ENCODE measurements around the gene SH2D3A. TPM values are rescaled to one million over a fixed set of nuclear protein-coding genes. Genes with fewer than 3 reads are reported as not detected.

Gene SH2D3A
- total and polyA plus RNA-seq, 7 experiments from 2014 or later = 27.9 to 64.7 (median 57.4) TPM

- Mint-ChIP-seq H3K9me3 (no peaks in the 10 kb centered on the region), H3K4me3 (peak overlapping the region; percentile 42 to 96 (median 74)), H3K27ac (peak overlapping the region in 2 of 9 donors; percentile 56 to 60), H3K36me3 (peaks cover 0 to 3% (median 0%) of the 10 kb centered on the region in 5 donors), H3K27me3 (peaks cover 0 to 3% (median 0%) of the 10 kb centered on the region in 5 donors), H3K4me1 (peaks cover 24 to 41% (median 37%) of the 10 kb centered on the region in 7 donors)
- H3K36me3 ChIP-seq (ENCODE audit: control insufficient read depth in 2 of 3, insufficient read depth in 3 of 3, low read length in 3 of 3) = peaks cover 0 to 10% (median 0%) of the 10 kb centered on the region in 3 experiments
- intact Hi-C loops (cut with micrococcal nuclease) = loop anchor here (1.0 to 10.0 kb wide), 16 partner anchors 13 to 1181 kb away; partner anchors contain the start of genes ALKBH7 (in 1 of the 2), ARHGEF18 (in 1 of the 2), HSD11B1L (in 1 of the 2) and MICOS13 (in 1 of the 2)
- POLR2A ChIA-PET = interaction anchor here (2.6 kb wide), 1 partner anchor 61 kb away, joined by 19 read pairs; no protein-coding TSS in a partner anchor
- H3K4me1 ChIP-seq (ENCODE audit: control insufficient read depth in 2 of 2, insufficient read depth in 2 of 2, low read length in 2 of 2) = peaks cover 31 to 32% of the 10 kb centered on the region in 2 donors
- no peaks in the 10 kb centered on the region for H3K27me3 ChIP-seq (ENCODE audit: control insufficient read depth in 2 of 2, insufficient read depth in 2 of 2, low read length in 2 of 2)
- H3K9me3 ChIP-seq (ENCODE audit: control insufficient read depth in 2 of 3, low read length in 3 of 3) = no peaks in the 10 kb centered on the region
- CTCF ChIA-PET = interaction anchor here (2.9 kb wide), 1 partner anchor 128 kb away, joined by 13 read pairs; no protein-coding TSS in a partner anchor
- ATAC-seq (no peak), DNase-seq (peak in 2 of 9 donors; percentile 29 to 57)
- H3K4me3 ChIP-seq (ENCODE audit: low read length) = peak overlapping the region; percentile 54
- peak overlapping the region; percentile 55 for H3K27ac ChIP-seq (ENCODE audit: low read depth, low read length)
These were observed 27.2 kb downstream of the SH2D3A start for GRCh38 chr19:6739883-6740588.

GRCh38 chr19:6739390-6739882 is 27.8 kb downstream of the SH2D3A start, which contains the start of gene TRIP10:
Gene TRIP10, plus strand, starts transcription at chr19:6739680. Its CDS starts 82 bp downstream, at chr19:6739762.
- peak within 1 kb of the TSS; percentile 71 for H3K4me3 ChIP-seq (ENCODE audit: low read length)
- H3K9me3 ChIP-seq (ENCODE audit: control insufficient read depth in 2 of 3, low read length in 3 of 3) = no peaks in the 10 kb centered on the region
- no peaks in the 10 kb centered on the region for H3K27me3 ChIP-seq (ENCODE audit: control insufficient read depth in 2 of 2, insufficient read depth in 2 of 2, low read length in 2 of 2)
- peaks cover 0 to 7% (median 0%) of the 10 kb centered on the region in 3 experiments for H3K36me3 ChIP-seq (ENCODE audit: control insufficient read depth in 2 of 3, insufficient read depth in 3 of 3, low read length in 3 of 3)
- peaks cover 24 to 41% (median 37%) of the 10 kb centered on the region in 7 donors for H3K4me1 Mint-ChIP-seq
- CTCF ChIA-PET = interaction anchor here (1.9 to 2.9 kb wide), 3 partner anchors 15 to 128 kb away, joined by 7 to 64 read pairs (median 13); no protein-coding TSS in a partner anchor
- H3K4me3 Mint-ChIP-seq = peak within 1 kb of the TSS; percentile 89 to 98 (median 96)
- peak; percentile 46 for ATAC-seq
- H3K27ac ChIP-seq (ENCODE audit: low read depth, low read length) = peak within 1 kb of the TSS; percentile 67
- peaks cover 31 to 32% of the 10 kb centered on the region in 2 donors for H3K4me1 ChIP-seq (ENCODE audit: control insufficient read depth in 2 of 2, insufficient read depth in 2 of 2, low read length in 2 of 2)
- H3K9me3 Mint-ChIP-seq = no peaks in the 10 kb centered on the region
- H3K27ac Mint-ChIP-seq = peak within 1 kb of the TSS; percentile 87 to 99 (median 95)
- POLR2A ChIA-PET = interaction anchor here (1.1 to 3.1 kb wide), 6 partner anchors 11 to 127 kb away, joined by 3 to 19 read pairs (median 8); partner anchors contain the start of gene VAV1
- peak; percentile 68 to 87 (median 79) for DNase-seq
- peaks cover 0 to 3% (median 2%) of the 10 kb centered on the region in 5 donors for H3K36me3 Mint-ChIP-seq
- intact Hi-C loops (cut with micrococcal nuclease) = loop anchor here (1.0 to 10.0 kb wide), 16 partner anchors 14 to 1181 kb away; partner anchors contain the start of genes ALKBH7 (in 1 of the 2), ARHGEF18 (in 1 of the 2), HSD11B1L (in 1 of the 2) and MICOS13 (in 1 of the 2)
- peaks cover 0 to 3% (median 0%) of the 10 kb centered on the region in 5 donors for H3K27me3 Mint-ChIP-seq

- Mint-ChIP-seq H3K4me1 (peaks cover 24 to 41% (median 37%) of the 10 kb centered on the region in 7 donors), H3K4me3 (peak overlapping the region; percentile 89 to 98 (median 96)), H3K9me3 (no peaks in the 10 kb centered on the region), H3K27me3 (peaks cover 0 to 3% (median 0%) of the 10 kb centered on the region in 5 donors), H3K27ac (peak overlapping the region; percentile 87 to 99 (median 95)), H3K36me3 (peaks cover 0 to 5% (median 0%) of the 10 kb centered on the region in 5 donors)
- no peaks in the 10 kb centered on the region for H3K27me3 ChIP-seq (ENCODE audit: control insufficient read depth in 2 of 2, insufficient read depth in 2 of 2, low read length in 2 of 2)
- ATAC-seq (no peak), DNase-seq (peak in 3 of 9 donors; percentile 31 to 47 (median 46))
- CTCF ChIA-PET = interaction anchor here (0.6 to 2.9 kb wide), 10 partner anchors 15 to 1049 kb away, joined by 3 to 64 read pairs (median 4); partner anchors contain the start of gene VAV1
- H3K36me3 ChIP-seq (ENCODE audit: control insufficient read depth in 2 of 3, insufficient read depth in 3 of 3, low read length in 3 of 3) = peaks cover 0 to 5% (median 0%) of the 10 kb centered on the region in 3 experiments
- no peaks in the 10 kb centered on the region for H3K9me3 ChIP-seq (ENCODE audit: control insufficient read depth in 2 of 3, low read length in 3 of 3)
- H3K4me3 ChIP-seq (ENCODE audit: low read length) = peak overlapping the region; percentile 71
- POLR2A ChIA-PET = interaction anchor here (0.9 to 3.1 kb wide), 12 partner anchors 11 to 331 kb away, joined by 3 to 35 read pairs (median 7); partner anchors contain the start of genes SH2D3A, VAV1 and ZNF557
- peaks cover 31 to 32% of the 10 kb centered on the region in 2 donors for H3K4me1 ChIP-seq (ENCODE audit: control insufficient read depth in 2 of 2, insufficient read depth in 2 of 2, low read length in 2 of 2)
- H3K27ac ChIP-seq (ENCODE audit: low read depth, low read length) = peak overlapping the region; percentile 67
- intact Hi-C loops (cut with micrococcal nuclease) = loop anchor here (1.0 to 10.0 kb wide), 18 partner anchors 14 to 1182 kb away; partner anchors contain the start of genes ALKBH7 (in 1 of the 2), ARHGEF18 (in 1 of the 2), HSD11B1L (in 1 of the 2) and MICOS13 (in 1 of the 2)
These were observed 28.3 kb downstream of the SH2D3A start for GRCh38 chr19:6738787-6739389.

GRCh38 chr19:6737873-6738786 is 29.1 kb downstream of the SH2D3A start:
- no peaks in the 10 kb centered on the region for H3K27me3 ChIP-seq (ENCODE audit: control insufficient read depth in 2 of 2, insufficient read depth in 2 of 2, low read length in 2 of 2)
- Mint-ChIP-seq H3K4me1 (peaks cover 24 to 41% (median 37%) of the 10 kb centered on the region in 7 donors), H3K4me3 (peak overlapping the region; percentile 89 to 98 (median 96)), H3K36me3 (peaks cover 0 to 8% (median 0%) of the 10 kb centered on the region in 5 donors), H3K27me3 (peaks cover 0 to 3% (median 0%) of the 10 kb centered on the region in 5 donors), H3K27ac (peak overlapping the region; percentile 87 to 99 (median 95)), H3K9me3 (no peaks in the 10 kb centered on the region)
- peak; percentile 49 to 75 (median 71) for DNase-seq
- H3K4me3 ChIP-seq (ENCODE audit: low read length) = peak overlapping the region; percentile 71
- intact Hi-C loops (cut with micrococcal nuclease) = loop anchor here (1.0 to 10.0 kb wide), 31 partner anchors 15 to 1183 kb away; partner anchors contain the start of genes ALKBH7 (in 2 of the 2), VMAC (in 2 of the 2), ARHGEF18 (in 1 of the 2) and CD70 (in 1 of the 2)
- peak overlapping the region; percentile 67 for H3K27ac ChIP-seq (ENCODE audit: low read depth, low read length)
- ChIA-PET CTCF (interaction anchor here (0.6 to 2.9 kb wide), 13 partner anchors 16 to 1048 kb away, joined by 3 to 64 read pairs (median 4); partner anchors contain the start of gene VAV1), POLR2A (interaction anchor here (0.6 to 3.1 kb wide), 19 partner anchors 10 to 519 kb away, joined by 3 to 35 read pairs (median 4); partner anchors contain the start of genes SH2D3A, VAV1 and ZNF557)
- no peak for ATAC-seq
- no peaks in the 10 kb centered on the region for H3K9me3 ChIP-seq (ENCODE audit: control insufficient read depth in 2 of 3, low read length in 3 of 3)
- H3K36me3 ChIP-seq (ENCODE audit: control insufficient read depth in 2 of 3, insufficient read depth in 3 of 3, low read length in 3 of 3) = peaks cover 0 to 12% (median under 1%) of the 10 kb centered on the region in 3 experiments
- H3K4me1 ChIP-seq (ENCODE audit: control insufficient read depth in 2 of 2, insufficient read depth in 2 of 2, low read length in 2 of 2) = peaks cover 31 to 32% of the 10 kb centered on the region in 2 donors

Measured in naive thymus-derived CD4-positive, alpha-beta T cell (primary cell).